Gastrocnemius medialis (tissue), 4 donors: ENCODE measurements around the gene ARHGEF7. TPM values are rescaled to one million over a fixed set of nuclear protein-coding genes. Genes with fewer than 3 reads are reported as not detected.

ENCODE experiments used
- ATAC-seq, 2 donors: fragments of 150-250 bp; one replicate each; pipeline ENCODE4 v1.9.1; 2016
- DNase-seq, 2 donors: peaks; one replicate each; pipeline ENCODE4 v3.0.0-alpha.2; 2019
- H3K27ac ChIP-seq, 4 donors: fragments of 200-600 bp; sonication (generic); 1 replicate in 1 of 4; 2 replicates in 3 of 4; pipeline ENCODE4 v1.5.1; 2016 to 2018; ENCODE audit warnings: mild to moderate bottlenecking in 2 of 4, moderate library complexity in 1 of 4
- H3K27me3 ChIP-seq, 3 donors: fragments of 200-600 bp; sonication (generic) in 2 of 3; 1 replicate in 1 of 3; 2 replicates in 2 of 3; pipeline versions ENCODE4 v1.5.1 to v1.6.0; 2016 to 2019; ENCODE audit warnings: mild to moderate bottlenecking in 1 of 3, moderate library complexity in 1 of 3
- H3K36me3 ChIP-seq, 2 donors: fragments of 200-600 bp; sonication (generic) in 1 of 2; one replicate each; pipeline ENCODE4 v1.5.1; 2017 to 2018
- H3K4me1 ChIP-seq, 2 donors: fragments of 200-600 bp; sonication (generic) in 1 of 2; one replicate each; pipeline ENCODE4 v1.5.1; 2016 to 2017; ENCODE audit warnings: mild to moderate bottlenecking in 2 of 2
- H3K4me3 ChIP-seq, 4 donors: fragments of 200-600 bp; sonication (generic) in 3 of 4; 1 replicate in 1 of 4; 2 replicates in 3 of 4; pipeline ENCODE4 v1.5.1; 2016 to 2019; ENCODE audit warnings: mild to moderate bottlenecking in 2 of 4
- H3K9me3 ChIP-seq, 3 donors: fragments of 200-600 bp; sonication (generic) in 2 of 3; 1 replicate in 1 of 3; 2 replicates in 2 of 3; pipeline ENCODE4 v1.5.1; 2016 to 2019
- CTCF ChIP-seq, 5 experiments: fragments of 450-650 bp in 3 of 5; fragments of 200-600 bp in 2 of 5; sonication (generic) in 2 of 5; IDR thresholded peaks in 4 of 5; conservative IDR thresholded peaks in 1 of 5; 1 replicate in 4 of 5; 2 replicates in 1 of 5; pipeline ENCODE4 v1.5.1; 2016 to 2019; ENCODE audit warnings: antibody characterized with exemption in 5 of 5, mild to moderate bottlenecking in 3 of 5, moderate library complexity in 3 of 5
- POLR2A ChIP-seq, 2 donors: fragments of 450-650 bp; IDR thresholded peaks; one replicate each; pipeline ENCODE4 v1.6.1; 2017; ENCODE audit warnings: antibody characterized with exemption in 2 of 2, mild to moderate bottlenecking in 2 of 2, moderate library complexity in 2 of 2
- in situ Hi-C, 4 donors: fragments of 200-750 bp; cut with MboI; loops; one replicate each; pipeline versions ENCODE4 v1.15.0 to v1.8.0; 2017; ENCODE audit warnings: low sequenced_read_pairs in 4 of 4
- intact Hi-C: fragments of 100-400 bp; cut with DNase I; formaldehyde crosslinking; loops from one replicate; pipeline ENCODE4 v1.15.1; 2023; ENCODE audit warnings: low total_unique reads
- total RNA-seq, 4 donors: library from RNA; depleted of rRNA; stranded (reverse); fragments of >200 nt; gene quantifications; one replicate each; pipeline versions ENCODE4 v1.1.0 to v1.2.3, GENCODE V29; 2016

Gene ARHGEF7
- total RNA-seq, 4 donors from 2014 or later = 24.5 to 56.9 (median 31.3) TPM

GRCh38 chr13:111074826-111075225, 40.3 kb upstream of the ARHGEF7 start:
- in situ Hi-C loops = loop anchor here in 1 of 4 donors (5.0 kb wide), 1 partner anchor 137 kb away; no protein-coding TSS in a partner anchor

GRCh38 chr13:111076155-111077013, 38.7 kb upstream of the ARHGEF7 start:
- peaks cover 0 to 15% (median 0%) of the 10 kb centered on the region in 3 donors for H3K9me3 ChIP-seq
- no peaks in the 10 kb centered on the region for H3K36me3 ChIP-seq
- DNase-seq (no peak), ATAC-seq (no peak)
- intact Hi-C loops (no loop called here), in situ Hi-C loops (no loop called here)
- H3K27ac ChIP-seq = no peak overlapping the region
- no peak overlapping the region for H3K4me3 ChIP-seq
- no peak for TF ChIP-seq POLR2A (IDR thresholded peaks at IDR 0.05)
- TF ChIP-seq CTCF (IDR thresholded peaks at IDR 0.05 in 4 of 5, conservative IDR thresholded peaks at IDR 0.05 in 1 of 5) = no peak
- H3K4me1 ChIP-seq = no peaks in the 10 kb centered on the region
- H3K27me3 ChIP-seq = no peaks in the 10 kb centered on the region

More at GRCh38 chr13:111074826-111075225, 40.3 kb upstream of the ARHGEF7 start:
- Histone ChIP-seq H3K4me1 (no peaks in the 10 kb centered on the region), H3K4me3 (no peak overlapping the region), H3K27ac (no peak overlapping the region), H3K27me3 (no peaks in the 10 kb centered on the region), H3K9me3 (peaks cover 0 to 15% (median 0%) of the 10 kb centered on the region in 3 donors), H3K36me3 (no peaks in the 10 kb centered on the region)
- ATAC-seq (no peak), DNase-seq (no peak)
- TF ChIP-seq CTCF (IDR thresholded peaks at IDR 0.05 in 4 of 5, conservative IDR thresholded peaks at IDR 0.05 in 1 of 5) = no peak
- no peak for TF ChIP-seq POLR2A (IDR thresholded peaks at IDR 0.05)
- intact Hi-C loops = no loop called here

GRCh38 chr13:111079375-111079774, 35.7 kb upstream of the ARHGEF7 start:
- no peak for ATAC-seq
- no peaks in the 10 kb centered on the region for H3K36me3 ChIP-seq
- no peaks in the 10 kb centered on the region for H3K4me1 ChIP-seq
- no peaks in the 10 kb centered on the region for H3K27me3 ChIP-seq
- no peak for DNase-seq
- TF ChIP-seq POLR2A (IDR thresholded peaks at IDR 0.05) (no peak), CTCF (IDR thresholded peaks at IDR 0.05 in 4 of 5, conservative IDR thresholded peaks at IDR 0.05 in 1 of 5) (no peak)
- intact Hi-C loops = no loop called here
- in situ Hi-C loops = no loop called here
- peaks cover 0 to 8% (median 0%) of the 10 kb centered on the region in 3 donors for H3K9me3 ChIP-seq
- H3K4me3 ChIP-seq = no peak overlapping the region
- H3K27ac ChIP-seq = no peak overlapping the region

- in situ Hi-C loops = no loop called here
- no peak for ATAC-seq
Observed at GRCh38 chr13:111080642-111081041, 34.5 kb upstream of the ARHGEF7 start.

More at GRCh38 chr13:111080642-111081041, 34.5 kb upstream of the ARHGEF7 start:
- no peaks in the 10 kb centered on the region for H3K4me1 ChIP-seq
- DNase-seq = no peak
- no peaks in the 10 kb centered on the region for H3K9me3 ChIP-seq
- H3K27me3 ChIP-seq = no peaks in the 10 kb centered on the region
- intact Hi-C loops = loop anchor here (10.0 kb wide), 1 partner anchor 1864 kb away; no protein-coding TSS in a partner anchor
- H3K4me3 ChIP-seq = no peak overlapping the region
- no peak overlapping the region for H3K27ac ChIP-seq
- no peaks in the 10 kb centered on the region for H3K36me3 ChIP-seq
- no peak for TF ChIP-seq POLR2A (IDR thresholded peaks at IDR 0.05)
- TF ChIP-seq CTCF (IDR thresholded peaks at IDR 0.05 in 4 of 5, conservative IDR thresholded peaks at IDR 0.05 in 1 of 5) = no peak
